K562 (cell line): Measurements from ENCODE around the gene ANKRD65. TPM values are rescaled to one million over a fixed set of nuclear protein-coding genes. Genes with fewer than 3 reads are reported as not detected.

Experiments used
- ATAC-seq: fragments of 200-7000 bp; cut with Tn5 transposase; 3 replicates; pipeline ENCODE4 v1.9.1; 2020; ENCODE audit warnings: moderate library complexity
- BruUV-seq: library from RNA; stranded (reverse); fragments of 400-500 nt; replicated peaks from 2 replicates; lab custom pipeline; 2021; lab: Mats Ljungman, UMichigan
- CTCF ChIA-PET: fragments of 300-600 bp; formaldehyde crosslinking; extraction: SDS; loops from one replicate; lab custom pipeline; 2021; ENCODE audit warnings: low intra/inter-chr PET ratio; lab: Yijun Ruan, JAX
- POLR2A ChIA-PET: fragments of 300-600, 350-650 bp; sonication (Branson Sonifier 250); formaldehyde crosslinking; extraction: SDS; loops from one replicate; lab custom pipeline; 2021; ENCODE audit warnings: antibody characterized with exemption, inconsistent platforms; lab: Yijun Ruan, JAX
- DNase-seq, 4 experiments: peaks; one replicate each; pipeline versions ENCODE4 v3.0.0 to v3.0.0-alpha.2; 2011 to 2018; ENCODE audit warnings: low spot score in 3 of 4, mixed read lengths in 3 of 4; ENCODE audit errors: extremely low read depth in 1 of 4
- FAIRE-seq: peaks from 2 replicates; lab custom pipeline; 2011; peaks lifted over from hg19 to GRCh38; lab: Jason Lieb, UNC
- H2AFZ ChIP-seq: 2 replicates; pipeline ENCODE4 v1.6.0; 2011; ENCODE audit warnings: low read depth, low read length, control low read depth, inconsistent platforms
- H3K27ac ChIP-seq: fragments of 200-600 bp; 3 replicates; pipeline ENCODE4 v1.8.0; 2011; ENCODE audit warnings: low read depth, mild to moderate bottlenecking, control low read depth, inconsistent platforms, low read length, moderate library complexity, mixed read lengths; ENCODE audit errors: extremely low read depth
- H3K27me3 ChIP-seq, 2 experiments: fragments of 300-600 bp in 1 of 2; 2 replicates in 1 of 2; 3 replicates in 1 of 2; pipeline versions ENCODE4 v1.6.0 to v1.8.0; 2011; ENCODE audit warnings: inconsistent platforms in 2 of 2, low read length in 2 of 2, mild to moderate bottlenecking in 1 of 2, mixed read lengths in 1 of 2, moderate library complexity in 1 of 2; ENCODE audit not compliant: control insufficient read depth in 2 of 2, insufficient read depth in 2 of 2
- H3K36me3 ChIP-seq: fragments of 300-600 bp; 3 replicates; pipeline ENCODE4 v1.8.0; 2011; ENCODE audit warnings: mild to moderate bottlenecking, low read length, inconsistent platforms; ENCODE audit not compliant: control insufficient read depth, insufficient read depth
- H3K4me1 ChIP-seq, 2 experiments: fragments of 200-600 bp in 1 of 2; replicated peaks in 1 of 2; 2 replicates in 1 of 2; 3 replicates in 1 of 2; pipeline versions ENCODE4 v1.5.1 to v1.8.0; 2011; ENCODE audit warnings: inconsistent platforms in 2 of 2, low read length in 2 of 2, mild to moderate bottlenecking in 1 of 2, mixed read lengths in 1 of 2, moderate library complexity in 1 of 2; ENCODE audit not compliant: control insufficient read depth in 2 of 2, insufficient read depth in 2 of 2
- H3K4me2 ChIP-seq: 2 replicates; pipeline ENCODE4 v1.6.1; 2011; ENCODE audit warnings: low read length, control low read depth, inconsistent platforms, mixed read lengths; ENCODE audit not compliant: insufficient read depth
- H3K4me3 ChIP-seq: fragments of 200-600 bp; sonication (generic), shearing (Covaris generic); 2 replicates; pipeline ENCODE4 v1.5.1; 2016; ENCODE audit warnings: control low read depth, inconsistent platforms
- H3K79me2 ChIP-seq: fragments of 200-600 bp; 3 replicates; pipeline ENCODE4 v1.8.0; 2011; ENCODE audit warnings: low read length, inconsistent platforms; ENCODE audit not compliant: control insufficient read depth, insufficient read depth
- H3K9ac ChIP-seq, 2 experiments: 2 replicates each; pipeline versions ENCODE4 v1.6.0 to v1.6.1; 2011; ENCODE audit warnings: low read depth in 2 of 2, low read length in 2 of 2, control low read depth in 1 of 2, inconsistent platforms in 1 of 2, mild to moderate bottlenecking in 1 of 2, mixed read lengths in 1 of 2; ENCODE audit not compliant: insufficient read depth in 1 of 2
- H3K9me1 ChIP-seq: one replicate; pipeline ENCODE4 v1.6.0; 2011; ENCODE audit warnings: inconsistent platforms, mild to moderate bottlenecking, low read length, moderate library complexity; ENCODE audit not compliant: control insufficient read depth, insufficient read depth
- H3K9me3 ChIP-seq: replicated peaks from 2 replicates; pipeline ENCODE4 v1.5.1; 2011; ENCODE audit warnings: low read depth, low read length, inconsistent platforms; ENCODE audit not compliant: control insufficient read depth, insufficient read depth
- H4K20me1 ChIP-seq: replicated peaks from 2 replicates; pipeline ENCODE4 v1.6.1; 2011; ENCODE audit warnings: low read length, inconsistent platforms, mixed read lengths; ENCODE audit not compliant: control insufficient read depth, insufficient read depth
- ASH1L ChIP-seq: fragments of 450-650 bp; IDR thresholded peaks from 2 replicates; pipeline ENCODE4 v1.6.1; 2018; ENCODE audit warnings: borderline replicate concordance, mild to moderate bottlenecking, low read depth; ENCODE audit not compliant: partially characterized antibody
- BMI1 ChIP-seq: fragments of 150-350 bp; IDR thresholded peaks from 2 replicates; pipeline ENCODE4 v1.6.1; 2014; ENCODE audit warnings: low read length
- KDM2B ChIP-seq: fragments of 250-450 bp; sonication (Bioruptor Pico); IDR thresholded peaks from 2 replicates; pipeline ENCODE4 v1.8.0; 2021; ENCODE audit warnings: mild to moderate bottlenecking, moderate library complexity
- NONO ChIP-seq, 2 experiments: fragments of 200-400 bp in 1 of 2; fragments of 450-650 bp in 1 of 2; formaldehyde crosslinking in 1 of 2; IDR thresholded peaks; 2 replicates each; pipeline ENCODE4 v1.6.1; 2017; ENCODE audit warnings: low read depth in 2 of 2, mild to moderate bottlenecking in 2 of 2, moderate library complexity in 2 of 2, low read length in 1 of 2
- ZBTB7A ChIP-seq: IDR thresholded peaks from 2 replicates; pipeline ENCODE4 v1.6.1; 2011; ENCODE audit warnings: low read depth, mild to moderate bottlenecking, low read length, moderate library complexity, borderline replicate concordance; ENCODE audit not compliant: control insufficient read depth
- ZFX ChIP-seq: sonication (generic); formaldehyde crosslinking; IDR thresholded peaks from 2 replicates; pipeline ENCODE4 v1.8.0; 2022; ENCODE audit warnings: mild to moderate bottlenecking, missing genetic modification reagents, moderate library complexity
- ZNF408 ChIP-seq: fragments of 250-450 bp; sonication (Bioruptor Pico); IDR thresholded peaks from 2 replicates; pipeline ENCODE4 v1.4.0; 2020; ENCODE audit warnings: low read depth, mild to moderate bottlenecking, moderate library complexity
- WGBS: fragments of 100-300 bp; shearing (Covaris generic); methylation state at CpG from one replicate; pipeline ENCODE4 v1.1.6; 2016; ENCODE audit warnings: low coverage, mixed read lengths; ENCODE audit not compliant: insufficient coverage; ENCODE audit errors: missing lambda C conversion rate; 5-methylcytosine and 5-hydroxymethylcytosine counted together
- in situ Hi-C: fragments of 300-500 bp; cut with MboI; formaldehyde crosslinking; loops from 4 replicates; pipeline ENCODE4 v1.15.0; 2018; ENCODE audit warnings: inconsistent platforms, mixed read lengths
- intact Hi-C: fragments of 100-400 bp; cut with micrococcal nuclease; formaldehyde crosslinking; loops from 2 replicates; pipeline ENCODE4 v1.14.2; 2022
- polyA plus RNA-seq, 8 experiments: library from polyadenylated mRNA; depleted of rRNA in 4 of 8; stranded (reverse) in 5 of 8; unstranded in 3 of 8; fragments of >200 nt; fragmentation: Nextera tagmentation in 2 of 8; fragmentation: Illumina TruSeq in 1 of 8; extraction: Ambion mirVana in 2 of 8; extraction: Trizol in 1 of 8; gene quantifications; 2 replicates each; pipeline versions ENCODE4 v1.2.1 to v1.2.3, GENCODE V29; 2011 to 2014; ENCODE audit warnings: inconsistent platforms in 1 of 8, missing spikeins in 1 of 8
- total RNA-seq, 7 experiments: library from RNA; depleted of rRNA in 6 of 7; stranded (reverse); fragments of >200 nt in 6 of 7; fragmentation: Illumina TruSeq in 2 of 7; extraction: Trizol in 2 of 7; gene quantifications; 2 replicates each; pipeline versions ENCODE4 v1.2.1 to v1.2.3, GENCODE V29; 2011 to 2021; ENCODE audit warnings: low replicate concordance in 1 of 7
- TF ChIP-seq, protein P1 (sequence below): fragments of 450-650 bp; IDR thresholded peaks from 2 replicates; pipeline ENCODE4 v1.6.1; 2016; ENCODE audit warnings: antibody characterized with exemption
- TF ChIP-seq, protein P2 (sequence below): sonication (generic); formaldehyde crosslinking; IDR thresholded peaks from 2 replicates; pipeline ENCODE4 v1.5.0; 2020; ENCODE audit warnings: missing genetic modification reagents
- TF ChIP-seq, protein P3 (sequence below): sonication (generic); formaldehyde crosslinking; IDR thresholded peaks from 2 replicates; pipeline ENCODE4 v1.8.1; 2023; ENCODE audit warnings: missing genetic modification reagents, mild to moderate bottlenecking, borderline replicate concordance

ANKRD65 gene
- total and polyA plus RNA-seq, 9 of the 15 experiments (the other 6 are each of a cell fraction or from before 2014, with no cell fraction given): not detected

DNA sequence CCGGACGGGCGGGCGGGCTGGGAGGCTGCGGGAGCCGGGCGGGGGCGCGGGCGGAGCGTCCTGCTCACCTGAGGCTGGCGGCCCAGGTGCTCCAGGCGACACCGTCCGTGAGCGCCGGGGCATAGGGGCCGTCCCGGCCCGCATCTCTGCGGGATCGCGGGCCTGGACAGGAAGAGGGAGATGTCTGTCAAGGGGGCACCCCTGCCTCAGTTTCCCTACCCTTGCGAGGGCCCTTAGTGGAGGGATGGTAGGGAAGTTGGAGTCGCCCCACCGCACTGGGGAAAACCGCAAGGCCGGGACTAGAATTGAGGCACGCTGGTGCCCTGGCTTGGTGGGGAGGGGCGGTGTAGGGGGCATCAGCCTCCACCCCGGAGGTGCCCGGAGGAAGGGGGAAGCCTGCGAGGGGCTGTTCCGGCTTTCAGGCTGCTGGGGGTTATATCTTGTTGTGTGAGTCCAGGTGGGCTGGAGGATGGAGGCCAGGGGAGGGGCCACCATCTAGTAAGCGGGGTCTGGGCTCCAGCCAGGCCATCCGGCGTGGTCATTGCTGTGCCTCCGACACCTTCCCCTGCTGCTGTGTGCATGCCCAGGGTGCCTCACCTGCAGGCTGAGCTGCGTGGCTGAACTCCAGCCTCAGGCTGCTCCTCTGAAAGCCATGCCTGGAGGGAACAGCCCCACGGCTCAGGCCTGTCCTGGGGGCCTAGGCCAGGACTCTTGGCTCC is 15.0 kb upstream of the ANKRD65 start:
- FAIRE-seq (no peak), DNase-seq (peak in 2 of 4 experiments; percentile 11 to 15), ATAC-seq (no peak)
- Histone ChIP-seq H4K20me1 (no peaks in the 10 kb centered on the region), H3K27ac (no peak overlapping the region), H3K79me2 (no peaks in the 10 kb centered on the region; the same call in 2 of the 3 replicates), H3K9me1 (no peaks in the 10 kb centered on the region), H3K36me3 (no peaks in the 10 kb centered on the region), H3K4me1 (peaks cover 49 to 97% of the 10 kb centered on the region in 2 experiments), H3K27me3 (no peaks in the 10 kb centered on the region), H3K9me3 (no peaks in the 10 kb centered on the region), H3K9ac (peak overlapping the region in 1 of 2 experiments; percentile 90; a peak in 3 of 4 replicates), H2AFZ (peak overlapping the region; percentile 97), H3K4me2 (peak overlapping the region; percentile 85; the same call in 1 of the 2 replicates), H3K4me3 (peak overlapping the region; percentile 40)
- POLR2A ChIA-PET: interaction anchor here (0.6 to 1.4 kb wide), 3 partner anchors 37 to 392 kb away, joined by 3 to 7 read pairs (median 4); partner anchors contain the start of gene CCNL2
- intact Hi-C loops: no loop called here
- in situ Hi-C loops: no loop called here
- no TSS peak for BruUV-seq
- CTCF ChIA-PET: no interaction called here
- WGBS: 62% methylated on average over 15 of the region's 40 CpGs
- TF ChIP-seq, protein P1, sequence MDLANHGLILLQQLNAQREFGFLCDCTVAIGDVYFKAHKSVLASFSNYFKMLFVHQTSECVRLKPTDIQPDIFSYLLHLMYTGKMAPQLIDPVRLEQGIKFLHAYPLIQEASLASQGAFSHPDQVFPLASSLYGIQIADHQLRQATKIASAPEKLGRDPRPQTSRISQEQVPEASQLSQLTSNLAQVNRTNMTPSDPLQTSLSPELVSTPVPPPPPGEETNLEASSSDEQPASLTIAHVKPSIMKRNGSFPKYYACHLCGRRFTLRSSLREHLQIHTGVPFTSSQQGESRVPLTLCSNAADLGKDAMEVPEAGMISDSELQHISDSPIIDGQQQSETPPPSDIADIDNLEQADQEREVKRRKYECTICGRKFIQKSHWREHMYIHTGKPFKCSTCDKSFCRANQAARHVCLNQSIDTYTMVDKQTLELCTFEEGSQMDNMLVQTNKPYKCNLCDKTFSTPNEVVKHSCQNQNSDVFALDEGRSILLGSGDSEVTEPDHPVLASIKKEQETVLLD: no peak
- TF ChIP-seq ZFX (CRISPR knock-in tag): peak; percentile 13
- TF ChIP-seq KDM2B (CRISPR knock-in tag): 0 out of 2 replicates have a peak, but pooled peaks have one; percentile 5
- no peak for TF ChIP-seq NONO (IDR thresholded peaks at IDR 0.05; ENCODE audit: low read depth in 2 of 2, low read length in 1 of 2)
- TF ChIP-seq, protein P2, sequence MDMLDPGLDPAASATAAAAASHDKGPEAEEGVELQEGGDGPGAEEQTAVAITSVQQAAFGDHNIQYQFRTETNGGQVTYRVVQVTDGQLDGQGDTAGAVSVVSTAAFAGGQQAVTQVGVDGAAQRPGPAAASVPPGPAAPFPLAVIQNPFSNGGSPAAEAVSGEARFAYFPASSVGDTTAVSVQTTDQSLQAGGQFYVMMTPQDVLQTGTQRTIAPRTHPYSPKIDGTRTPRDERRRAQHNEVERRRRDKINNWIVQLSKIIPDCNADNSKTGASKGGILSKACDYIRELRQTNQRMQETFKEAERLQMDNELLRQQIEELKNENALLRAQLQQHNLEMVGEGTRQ: 0 out of 2 replicates have a peak, but pooled peaks have one; percentile 2
- no peak for TF ChIP-seq BMI1
- TF ChIP-seq ZNF408 (CRISPR knock-in tag): no peak
- TF ChIP-seq ZBTB7A: no peak
- no peak for TF ChIP-seq ASH1L
- TF ChIP-seq, protein P3, sequence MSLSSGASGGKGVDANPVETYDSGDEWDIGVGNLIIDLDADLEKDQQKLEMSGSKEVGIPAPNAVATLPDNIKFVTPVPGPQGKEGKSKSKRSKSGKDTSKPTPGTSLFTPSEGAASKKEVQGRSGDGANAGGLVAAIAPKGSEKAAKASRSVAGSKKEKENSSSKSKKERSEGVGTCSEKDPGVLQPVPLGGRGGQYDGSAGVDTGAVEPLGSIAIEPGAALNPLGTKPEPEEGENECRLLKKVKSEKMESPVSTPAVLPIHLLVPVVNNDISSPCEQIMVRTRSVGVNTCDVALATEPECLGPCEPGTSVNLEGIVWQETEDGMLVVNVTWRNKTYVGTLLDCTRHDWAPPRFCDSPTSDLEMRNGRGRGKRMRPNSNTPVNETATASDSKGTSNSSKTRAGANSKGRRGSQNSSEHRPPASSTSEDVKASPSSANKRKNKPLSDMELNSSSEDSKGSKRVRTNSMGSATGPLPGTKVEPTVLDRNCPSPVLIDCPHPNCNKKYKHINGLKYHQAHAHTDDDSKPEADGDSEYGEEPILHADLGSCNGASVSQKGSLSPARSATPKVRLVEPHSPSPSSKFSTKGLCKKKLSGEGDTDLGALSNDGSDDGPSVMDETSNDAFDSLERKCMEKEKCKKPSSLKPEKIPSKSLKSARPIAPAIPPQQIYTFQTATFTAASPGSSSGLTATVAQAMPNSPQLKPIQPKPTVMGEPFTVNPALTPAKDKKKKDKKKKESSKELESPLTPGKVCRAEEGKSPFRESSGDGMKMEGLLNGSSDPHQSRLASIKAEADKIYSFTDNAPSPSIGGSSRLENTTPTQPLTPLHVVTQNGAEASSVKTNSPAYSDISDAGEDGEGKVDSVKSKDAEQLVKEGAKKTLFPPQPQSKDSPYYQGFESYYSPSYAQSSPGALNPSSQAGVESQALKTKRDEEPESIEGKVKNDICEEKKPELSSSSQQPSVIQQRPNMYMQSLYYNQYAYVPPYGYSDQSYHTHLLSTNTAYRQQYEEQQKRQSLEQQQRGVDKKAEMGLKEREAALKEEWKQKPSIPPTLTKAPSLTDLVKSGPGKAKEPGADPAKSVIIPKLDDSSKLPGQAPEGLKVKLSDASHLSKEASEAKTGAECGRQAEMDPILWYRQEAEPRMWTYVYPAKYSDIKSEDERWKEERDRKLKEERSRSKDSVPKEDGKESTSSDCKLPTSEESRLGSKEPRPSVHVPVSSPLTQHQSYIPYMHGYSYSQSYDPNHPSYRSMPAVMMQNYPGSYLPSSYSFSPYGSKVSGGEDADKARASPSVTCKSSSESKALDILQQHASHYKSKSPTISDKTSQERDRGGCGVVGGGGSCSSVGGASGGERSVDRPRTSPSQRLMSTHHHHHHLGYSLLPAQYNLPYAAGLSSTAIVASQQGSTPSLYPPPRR (CRISPR knock-in tag): no peak
